ENCODE data around the gene SLC6A20. TPM values are rescaled to one million over a fixed set of nuclear protein-coding genes. Genes with fewer than 3 reads are reported as not detected.

The SLC6A20 gene
- total RNA-seq, 1 donor from 2014 or later: not detected

- Mint-ChIP-seq H3K27me3 (ENCODE audit: low read depth) (peaks cover 63% of the 10 kb centered on the region), H3K27ac (ENCODE audit: unreplicated experiment) (no peak overlapping the region), H3K4me1 (ENCODE audit: low read depth) (peaks cover 3% of the 10 kb centered on the region), H3K36me3 (ENCODE audit: low read depth) (peaks cover 1% of the 10 kb centered on the region), H3K4me3 (ENCODE audit: unreplicated experiment) (peak overlapping the region; percentile 60), H3K9me3 (ENCODE audit: low read depth) (no peaks in the 10 kb centered on the region)
- no peak for TF ChIP-seq CTCF (IDR thresholded peaks at IDR 0.05)
- no peak for DNase-seq (ENCODE audit: low spot score)
Measured at GRCh38 chr3:45795509-45795881, 841 bp downstream of the SLC6A20 start.

- TF ChIP-seq CTCF (IDR thresholded peaks at IDR 0.05): no peak
- Mint-ChIP-seq H3K4me1 (ENCODE audit: low read depth) (peaks cover 3% of the 10 kb centered on the region), H3K27ac (ENCODE audit: unreplicated experiment) (no peak overlapping the region), H3K36me3 (ENCODE audit: low read depth) (peaks cover 3% of the 10 kb centered on the region), H3K27me3 (ENCODE audit: low read depth) (peaks cover 65% of the 10 kb centered on the region), H3K4me3 (ENCODE audit: unreplicated experiment) (no peak overlapping the region), H3K9me3 (ENCODE audit: low read depth) (peaks cover 4% of the 10 kb centered on the region)
- no peak for DNase-seq (ENCODE audit: low spot score)
Measured at GRCh38 chr3:45794660-45795059, 1.7 kb downstream of the SLC6A20 start.

- Mint-ChIP-seq H3K27ac (ENCODE audit: unreplicated experiment) (no peak overlapping the region), H3K4me1 (ENCODE audit: low read depth) (peaks cover 3% of the 10 kb centered on the region), H3K36me3 (ENCODE audit: low read depth) (peaks cover 4% of the 10 kb centered on the region), H3K9me3 (ENCODE audit: low read depth) (peaks cover 6% of the 10 kb centered on the region), H3K4me3 (ENCODE audit: unreplicated experiment) (no peak overlapping the region), H3K27me3 (ENCODE audit: low read depth) (peaks cover 61% of the 10 kb centered on the region)
- no peak for TF ChIP-seq CTCF (IDR thresholded peaks at IDR 0.05)
- no peak for DNase-seq (ENCODE audit: low spot score)
Measured at GRCh38 chr3:45794177-45794560, 2.2 kb downstream of the SLC6A20 start.

- H3K36me3 Mint-ChIP-seq (ENCODE audit: low read depth): peaks cover 5% of the 10 kb centered on the region
- peaks cover 3% of the 10 kb centered on the region for H3K4me1 Mint-ChIP-seq (ENCODE audit: low read depth)
- H3K27ac Mint-ChIP-seq (ENCODE audit: unreplicated experiment): no peak overlapping the region
- TF ChIP-seq CTCF (IDR thresholded peaks at IDR 0.05): no peak
- H3K27me3 Mint-ChIP-seq (ENCODE audit: low read depth): peaks cover 58% of the 10 kb centered on the region
- H3K4me3 Mint-ChIP-seq (ENCODE audit: unreplicated experiment): no peak overlapping the region
- DNase-seq (ENCODE audit: low spot score): no peak
- peaks cover 11% of the 10 kb centered on the region for H3K9me3 Mint-ChIP-seq (ENCODE audit: low read depth)
Measured at GRCh38 chr3:45793482-45794176, 2.7 kb downstream of the SLC6A20 start.

- Mint-ChIP-seq H3K27me3 (ENCODE audit: low read depth) (peaks cover 56% of the 10 kb centered on the region), H3K9me3 (ENCODE audit: low read depth) (peaks cover 11% of the 10 kb centered on the region), H3K4me3 (ENCODE audit: unreplicated experiment) (no peak overlapping the region), H3K4me1 (ENCODE audit: low read depth) (peaks cover 3% of the 10 kb centered on the region), H3K27ac (ENCODE audit: unreplicated experiment) (no peak overlapping the region), H3K36me3 (ENCODE audit: low read depth) (peaks cover 5% of the 10 kb centered on the region)
- no peak for DNase-seq (ENCODE audit: low spot score)
- TF ChIP-seq CTCF (IDR thresholded peaks at IDR 0.05): no peak
Measured at GRCh38 chr3:45792516-45793172, 3.7 kb downstream of the SLC6A20 start.

Measured in chondrocyte (in vitro differentiated cells).